IMR-90 (cell line): Measurements from ENCODE around the gene LDLRAD4.

Experiments
- CEBPB ChIP-seq: IDR thresholded peaks from 2 replicates; pipeline ENCODE4 v1.6.1; 2012; ENCODE audit warnings: low read depth, low read length, improper control_type of control experiment
- CTCF ChIP-seq: conservative IDR thresholded peaks from 2 replicates; pipeline ENCODE4 v1.5.1; 2012; ENCODE audit warnings: mild to moderate bottlenecking, low read depth, low read length, improper control_type of control experiment
- ELK1 ChIP-seq: fragments of 150-350 bp; IDR thresholded peaks from 2 replicates; pipeline ENCODE4 v1.6.1; 2016; ENCODE audit warnings: low read depth, mild to moderate bottlenecking, low read length, moderate library complexity, borderline replicate concordance
- FOS ChIP-seq: fragments of 150-350 bp; IDR thresholded peaks from 2 replicates; pipeline ENCODE4 v1.6.1; 2016; ENCODE audit warnings: low read depth, low read length
- MAFK ChIP-seq: IDR thresholded peaks from 2 replicates; pipeline ENCODE4 v1.6.1; 2012; ENCODE audit warnings: low read depth, low read length, improper control_type of control experiment
- MAZ ChIP-seq: IDR thresholded peaks from 2 replicates; pipeline ENCODE4 v1.6.1; 2012; ENCODE audit warnings: low read depth, mild to moderate bottlenecking, low read length, improper control_type of control experiment, moderate library complexity, borderline replicate concordance
- MXI1 ChIP-seq: IDR thresholded peaks from 2 replicates; pipeline ENCODE4 v1.6.1; 2012; ENCODE audit warnings: low read depth, mild to moderate bottlenecking, low read length, moderate library complexity, borderline replicate concordance
- NFE2L2 ChIP-seq: fragments of 150-350 bp; IDR thresholded peaks from 2 replicates; pipeline ENCODE4 v1.6.1; 2016; ENCODE audit warnings: low read depth, mild to moderate bottlenecking, low read length
- POLR2A ChIP-seq: IDR thresholded peaks from 2 replicates; pipeline ENCODE4 v1.6.1; 2012; ENCODE audit warnings: mild to moderate bottlenecking, low read depth, low read length
- RAD21 ChIP-seq: IDR thresholded peaks from 2 replicates; pipeline ENCODE4 v1.6.1; 2012; ENCODE audit warnings: low read length, improper control_type of control experiment
- RCOR1 ChIP-seq: IDR thresholded peaks from 2 replicates; pipeline ENCODE4 v1.6.1; 2012; ENCODE audit warnings: mild to moderate bottlenecking, low read length, improper control_type of control experiment; ENCODE audit not compliant: insufficient replicate concordance
- RFX5 ChIP-seq: IDR thresholded peaks from 2 replicates; pipeline ENCODE4 v1.8.0; 2012; ENCODE audit warnings: low read depth, mild to moderate bottlenecking, low read length, moderate library complexity
- TF ChIP-seq, protein P1 (sequence below): fragments of 150-350 bp; IDR thresholded peaks from 2 replicates; pipeline ENCODE4 v1.6.1; 2017; ENCODE audit warnings: mild to moderate bottlenecking, antibody characterized with exemption, low read length, low read depth

DNA sequence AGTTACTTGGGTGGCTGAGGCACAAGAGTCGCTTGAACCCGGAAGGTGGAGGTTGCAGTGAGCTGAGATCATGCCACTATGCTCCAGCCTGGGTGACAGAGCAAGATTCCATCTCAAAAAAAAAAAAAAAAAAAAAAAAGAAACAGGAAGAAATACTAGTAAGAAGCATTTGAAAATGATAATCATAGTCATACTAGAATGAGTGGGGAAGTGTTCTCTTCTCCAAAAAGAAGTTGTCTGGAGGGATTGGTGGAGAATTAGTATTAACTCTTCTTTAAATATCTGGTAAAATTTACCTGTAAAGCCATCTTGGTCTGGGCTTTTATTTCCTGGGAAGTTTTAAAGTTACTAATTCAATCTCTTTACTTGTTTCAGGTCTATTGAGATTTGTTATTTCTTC lies 376.0 kb downstream of the LDLRAD4 start:
- no peak for TF ChIP-seq CTCF
- TF ChIP-seq POLR2A, result no peak
- TF ChIP-seq, protein P1, sequence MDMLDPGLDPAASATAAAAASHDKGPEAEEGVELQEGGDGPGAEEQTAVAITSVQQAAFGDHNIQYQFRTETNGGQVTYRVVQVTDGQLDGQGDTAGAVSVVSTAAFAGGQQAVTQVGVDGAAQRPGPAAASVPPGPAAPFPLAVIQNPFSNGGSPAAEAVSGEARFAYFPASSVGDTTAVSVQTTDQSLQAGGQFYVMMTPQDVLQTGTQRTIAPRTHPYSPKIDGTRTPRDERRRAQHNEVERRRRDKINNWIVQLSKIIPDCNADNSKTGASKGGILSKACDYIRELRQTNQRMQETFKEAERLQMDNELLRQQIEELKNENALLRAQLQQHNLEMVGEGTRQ, result no peak
- TF ChIP-seq NFE2L2, result no peak
- no peak for TF ChIP-seq RCOR1
- TF ChIP-seq RAD21, result no peak
- no peak for TF ChIP-seq MXI1
- TF ChIP-seq MAFK, result no peak
- no peak for TF ChIP-seq RFX5
- no peak for TF ChIP-seq FOS
- no peak for TF ChIP-seq ELK1
- no peak for TF ChIP-seq MAZ
- no peak for TF ChIP-seq CEBPB
